Measurements from ENCODE around the gene STK36.

STK36 gene

DNA sequence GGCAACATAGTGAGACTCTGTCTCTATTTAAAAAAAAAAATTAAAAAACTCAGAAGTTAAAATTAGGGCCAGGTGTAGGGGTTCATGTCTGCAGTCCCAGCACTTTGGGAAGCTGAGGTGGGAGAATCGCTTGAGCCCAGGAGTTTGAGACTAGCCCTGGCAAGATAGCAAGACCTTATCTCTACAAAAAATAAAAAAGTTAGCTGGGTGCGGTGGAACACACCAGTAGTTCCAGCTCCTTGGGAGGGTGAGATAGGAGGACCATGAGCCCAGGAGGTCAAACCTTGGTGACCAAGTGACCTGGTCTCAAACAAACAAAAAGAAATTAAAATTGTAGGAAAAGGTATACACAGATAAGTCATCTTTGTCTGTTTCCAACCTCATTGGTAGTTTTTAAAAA lies 50.0 kb downstream of the STK36 start:
- Mint-ChIP-seq H3K27me3 (ENCODE audit: low read depth, poor library complexity) (peaks cover 3% of the 10 kb centered on the region), H3K36me3 (ENCODE audit: low read depth) (peaks cover 69% of the 10 kb centered on the region), H3K4me3 (no peak overlapping the region), H3K9me3 (peaks cover 33% of the 10 kb centered on the region), H3K4me1 (peaks cover 31% of the 10 kb centered on the region), H3K27ac (no peak overlapping the region)
- no peak for DNase-seq
- TF ChIP-seq, protein P1, sequence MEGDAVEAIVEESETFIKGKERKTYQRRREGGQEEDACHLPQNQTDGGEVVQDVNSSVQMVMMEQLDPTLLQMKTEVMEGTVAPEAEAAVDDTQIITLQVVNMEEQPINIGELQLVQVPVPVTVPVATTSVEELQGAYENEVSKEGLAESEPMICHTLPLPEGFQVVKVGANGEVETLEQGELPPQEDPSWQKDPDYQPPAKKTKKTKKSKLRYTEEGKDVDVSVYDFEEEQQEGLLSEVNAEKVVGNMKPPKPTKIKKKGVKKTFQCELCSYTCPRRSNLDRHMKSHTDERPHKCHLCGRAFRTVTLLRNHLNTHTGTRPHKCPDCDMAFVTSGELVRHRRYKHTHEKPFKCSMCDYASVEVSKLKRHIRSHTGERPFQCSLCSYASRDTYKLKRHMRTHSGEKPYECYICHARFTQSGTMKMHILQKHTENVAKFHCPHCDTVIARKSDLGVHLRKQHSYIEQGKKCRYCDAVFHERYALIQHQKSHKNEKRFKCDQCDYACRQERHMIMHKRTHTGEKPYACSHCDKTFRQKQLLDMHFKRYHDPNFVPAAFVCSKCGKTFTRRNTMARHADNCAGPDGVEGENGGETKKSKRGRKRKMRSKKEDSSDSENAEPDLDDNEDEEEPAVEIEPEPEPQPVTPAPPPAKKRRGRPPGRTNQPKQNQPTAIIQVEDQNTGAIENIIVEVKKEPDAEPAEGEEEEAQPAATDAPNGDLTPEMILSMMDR (IDR thresholded peaks at IDR 0.05), result no peak

DNA sequence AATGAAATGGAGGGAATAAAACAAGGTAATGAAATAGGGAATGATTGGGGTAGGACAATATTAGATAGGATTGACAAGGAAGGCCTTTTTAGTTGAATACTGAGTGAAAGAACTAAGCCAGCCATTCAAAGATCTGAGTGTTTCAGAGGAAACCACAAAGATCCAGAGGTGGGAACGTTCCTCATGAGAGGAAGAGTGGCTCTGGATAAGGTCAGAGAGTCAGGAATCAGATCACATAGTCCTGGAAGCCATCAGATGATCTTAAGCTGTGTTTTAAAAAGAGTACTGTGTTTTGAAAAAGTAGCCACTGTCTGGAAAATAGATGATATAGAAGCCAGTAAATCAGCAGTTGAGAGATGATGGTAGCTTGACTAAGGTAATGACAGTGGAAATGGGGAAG lies 50.5 kb downstream of the STK36 start:
- Mint-ChIP-seq H3K27me3 (ENCODE audit: low read depth, poor library complexity) (peaks cover 3% of the 10 kb centered on the region), H3K27ac (peak overlapping the region; percentile 77), H3K36me3 (ENCODE audit: low read depth) (peaks cover 69% of the 10 kb centered on the region), H3K4me3 (no peak overlapping the region), H3K4me1 (peaks cover 28% of the 10 kb centered on the region), H3K9me3 (peaks cover 38% of the 10 kb centered on the region)
- no peak for DNase-seq
- TF ChIP-seq, protein P1 (IDR thresholded peaks at IDR 0.05), result no peak

DNA sequence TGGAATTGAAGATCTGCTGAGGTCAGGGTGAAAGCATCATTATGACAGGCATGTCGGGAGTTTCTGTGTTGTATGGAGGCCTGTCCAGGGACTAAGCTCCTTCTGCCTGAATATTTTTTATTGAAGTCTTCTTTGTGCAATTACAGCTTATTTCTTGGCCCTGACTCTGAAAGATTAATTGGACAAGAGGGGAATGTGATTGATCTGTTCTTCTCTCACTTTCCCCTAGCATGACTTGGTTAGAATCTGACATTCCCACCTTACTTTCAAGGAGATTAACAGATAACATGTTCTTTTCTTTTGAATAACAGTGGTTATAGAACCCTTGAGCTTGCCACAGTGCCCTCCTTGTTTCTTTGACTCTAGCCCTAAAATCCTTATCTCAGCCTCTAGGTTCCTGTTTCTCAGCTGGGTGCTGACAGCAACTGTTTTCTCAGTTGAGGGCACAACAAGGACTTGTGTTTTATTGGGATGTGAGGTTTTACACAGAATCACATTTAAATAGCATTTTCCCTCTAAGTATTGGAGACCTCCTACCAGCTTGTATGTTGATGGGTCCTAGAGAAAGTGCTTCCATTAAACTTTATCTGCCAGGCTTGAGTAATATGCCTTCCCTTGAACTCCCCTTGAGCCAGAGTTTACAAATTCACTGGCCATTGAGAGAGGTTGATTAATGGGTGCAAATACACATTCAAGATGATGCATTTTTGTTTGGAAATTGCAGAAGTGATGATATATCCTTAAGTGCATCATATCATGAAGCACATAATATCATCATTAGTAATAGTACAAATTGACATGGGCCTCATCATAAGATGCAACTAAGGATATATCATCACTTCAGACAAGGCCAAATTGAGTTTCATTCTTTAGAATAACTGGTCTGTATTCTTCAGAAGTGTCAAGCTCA lies 51.2 kb downstream of the STK36 start:
- TF ChIP-seq, protein P1 (IDR thresholded peaks at IDR 0.05), result no peak
- H3K27me3 Mint-ChIP-seq (ENCODE audit: low read depth, poor library complexity), result peaks cover 3% of the 10 kb centered on the region
- peaks cover 69% of the 10 kb centered on the region for H3K36me3 Mint-ChIP-seq (ENCODE audit: low read depth)
- H3K4me3 Mint-ChIP-seq, result no peak overlapping the region
- peaks cover 44% of the 10 kb centered on the region for H3K9me3 Mint-ChIP-seq
- DNase-seq, result no peak
- H3K4me1 Mint-ChIP-seq, result peaks cover 25% of the 10 kb centered on the region
- H3K27ac Mint-ChIP-seq, result no peak overlapping the region

DNA sequence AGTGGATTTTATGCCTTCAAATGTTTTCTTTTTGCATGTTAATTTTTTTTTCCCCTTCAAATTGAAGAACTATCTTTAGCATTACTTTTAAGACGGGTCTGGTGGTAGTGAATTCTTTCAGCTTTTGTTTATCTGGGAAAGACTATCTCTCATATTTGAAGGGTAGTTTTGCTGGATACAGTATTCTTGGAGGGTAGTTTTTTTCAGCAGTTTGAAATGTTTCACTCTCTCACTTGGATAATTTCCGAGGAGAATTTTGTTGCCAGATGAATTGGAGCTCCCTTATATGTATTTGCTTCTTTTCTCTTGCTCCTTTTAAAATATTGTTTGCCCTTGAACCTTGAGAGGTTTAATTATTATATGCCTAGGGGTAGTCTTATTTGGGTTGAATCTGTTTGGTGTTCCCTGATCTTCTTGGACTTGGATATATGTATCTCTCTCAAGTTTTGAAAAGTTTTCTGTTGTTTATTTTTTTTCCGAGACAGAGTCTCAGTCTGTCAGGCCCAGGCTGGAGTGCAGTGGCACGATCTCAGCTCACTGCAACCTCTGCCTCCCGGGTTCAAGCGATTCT lies 54.2 kb downstream of the STK36 start:
- H3K9me3 Mint-ChIP-seq, result peaks cover 59% of the 10 kb centered on the region
- no peaks in the 10 kb centered on the region for H3K27me3 Mint-ChIP-seq (ENCODE audit: low read depth, poor library complexity)
- no peak for DNase-seq
- peaks cover 12% of the 10 kb centered on the region for H3K4me1 Mint-ChIP-seq
- no peak overlapping the region for H3K27ac Mint-ChIP-seq
- H3K36me3 Mint-ChIP-seq (ENCODE audit: low read depth), result peaks cover 70% of the 10 kb centered on the region
- TF ChIP-seq, protein P1 (IDR thresholded peaks at IDR 0.05), result no peak
- H3K4me3 Mint-ChIP-seq, result no peak overlapping the region

DNA sequence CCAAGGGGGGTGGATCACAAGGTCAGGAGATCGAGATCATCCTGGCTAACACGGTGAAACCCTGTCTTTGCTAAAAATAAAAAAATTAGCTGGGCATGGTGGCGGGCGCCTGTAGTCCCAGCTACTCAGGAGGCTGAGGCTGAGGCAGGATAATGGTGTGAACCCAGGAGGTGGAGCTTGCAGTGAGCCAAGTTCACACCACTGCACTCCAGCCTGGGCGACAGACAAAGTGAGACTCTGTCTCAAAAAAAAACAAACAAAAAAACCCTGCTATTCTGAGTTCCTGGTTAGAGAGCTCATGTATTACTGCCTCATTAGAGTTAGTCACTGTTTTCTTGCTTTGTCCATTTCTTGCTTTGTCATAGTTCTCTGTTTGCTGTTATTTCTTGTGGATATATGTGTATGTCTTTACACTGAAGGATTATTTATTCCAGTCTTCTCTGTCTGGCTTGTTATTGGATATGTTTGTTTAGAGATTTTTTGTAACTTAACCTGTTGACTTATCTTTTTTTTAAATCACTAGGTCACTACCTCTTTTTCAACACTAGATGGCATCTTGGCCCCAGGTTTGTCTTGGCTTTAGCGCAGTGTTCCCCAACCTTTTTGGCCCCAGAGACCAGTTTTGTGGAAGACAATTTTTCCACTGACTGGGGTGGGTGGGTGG lies 55.7 kb downstream of the STK36 start:
- Mint-ChIP-seq H3K27me3 (ENCODE audit: low read depth, poor library complexity) (no peaks in the 10 kb centered on the region), H3K36me3 (ENCODE audit: low read depth) (peaks cover 75% of the 10 kb centered on the region), H3K4me3 (no peak overlapping the region), H3K9me3 (peaks cover 59% of the 10 kb centered on the region), H3K4me1 (peaks cover 13% of the 10 kb centered on the region), H3K27ac (no peak overlapping the region)
- no peak for DNase-seq
- TF ChIP-seq, protein P1 (IDR thresholded peaks at IDR 0.05), result no peak
